Measurements from ENCODE around the gene LEPROT. TPM values are rescaled to one million over a fixed set of nuclear protein-coding genes. Genes with fewer than 3 reads are reported as not detected.
"Not testable (repeated sequence)": the region's sequence is repeated elsewhere in the genome, so short reads cannot be mapped to it uniquely, and the experiment has no call there.

Gene LEPROT
- total and polyA plus RNA-seq, 2 donors from 2014 or later = 67.6 to 160 TPM

DNA sequence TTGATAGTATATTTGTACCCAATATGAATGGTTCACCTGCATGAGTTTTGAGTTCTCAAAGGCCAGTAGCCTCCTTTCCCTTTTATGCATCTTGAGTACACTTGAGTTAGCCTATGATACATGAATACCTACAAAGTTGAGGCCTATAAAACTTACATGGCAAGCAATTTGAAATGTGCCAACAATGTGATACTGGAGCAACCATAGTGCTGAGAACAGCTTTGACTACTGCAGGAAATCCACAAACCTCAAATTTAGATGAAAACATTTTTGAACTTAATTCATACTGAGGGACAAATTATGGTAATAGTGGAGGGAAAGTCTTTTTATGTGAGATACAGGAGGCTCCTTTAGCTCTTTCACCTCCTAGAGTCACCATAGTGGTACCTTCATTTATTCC lies 37.4 kb downstream of the LEPROT start:
- H3K27me3 ChIP-seq (ENCODE audit: control insufficient read depth, insufficient read depth, low read length) = no peaks in the 10 kb centered on the region
- H3K4me3 ChIP-seq (ENCODE audit: low read length in 3 of 3) = no peak overlapping the region
- H3K9ac ChIP-seq (ENCODE audit: low read length in 3 of 3) = no peak overlapping the region
- intact Hi-C loops (cut with DNase I) = no loop called here
- H3K9me3 ChIP-seq (ENCODE audit: control insufficient read depth in 2 of 3, insufficient read depth in 1 of 3, low read length in 3 of 3) = no peaks in the 10 kb centered on the region
- H3K4me1 ChIP-seq (ENCODE audit: control insufficient read depth in 2 of 3, insufficient read depth in 2 of 3, low read depth in 1 of 3, low read length in 3 of 3) = no peaks in the 10 kb centered on the region
- H3K36me3 ChIP-seq (ENCODE audit: control insufficient read depth in 2 of 3, insufficient read depth in 3 of 3, low read length in 3 of 3) = no peaks in the 10 kb centered on the region
- FAIRE-seq (no peak), DNase-seq (no peak)
- TF ChIP-seq, protein P1, sequence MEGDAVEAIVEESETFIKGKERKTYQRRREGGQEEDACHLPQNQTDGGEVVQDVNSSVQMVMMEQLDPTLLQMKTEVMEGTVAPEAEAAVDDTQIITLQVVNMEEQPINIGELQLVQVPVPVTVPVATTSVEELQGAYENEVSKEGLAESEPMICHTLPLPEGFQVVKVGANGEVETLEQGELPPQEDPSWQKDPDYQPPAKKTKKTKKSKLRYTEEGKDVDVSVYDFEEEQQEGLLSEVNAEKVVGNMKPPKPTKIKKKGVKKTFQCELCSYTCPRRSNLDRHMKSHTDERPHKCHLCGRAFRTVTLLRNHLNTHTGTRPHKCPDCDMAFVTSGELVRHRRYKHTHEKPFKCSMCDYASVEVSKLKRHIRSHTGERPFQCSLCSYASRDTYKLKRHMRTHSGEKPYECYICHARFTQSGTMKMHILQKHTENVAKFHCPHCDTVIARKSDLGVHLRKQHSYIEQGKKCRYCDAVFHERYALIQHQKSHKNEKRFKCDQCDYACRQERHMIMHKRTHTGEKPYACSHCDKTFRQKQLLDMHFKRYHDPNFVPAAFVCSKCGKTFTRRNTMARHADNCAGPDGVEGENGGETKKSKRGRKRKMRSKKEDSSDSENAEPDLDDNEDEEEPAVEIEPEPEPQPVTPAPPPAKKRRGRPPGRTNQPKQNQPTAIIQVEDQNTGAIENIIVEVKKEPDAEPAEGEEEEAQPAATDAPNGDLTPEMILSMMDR (IDR thresholded peaks at IDR 0.05; ENCODE audit: borderline replicate concordance, extremely low read depth, insufficient read depth) = no peak
- no peak overlapping the region for H3K27ac ChIP-seq (ENCODE audit: low read depth in 2 of 2, low read length in 2 of 2)

DNA sequence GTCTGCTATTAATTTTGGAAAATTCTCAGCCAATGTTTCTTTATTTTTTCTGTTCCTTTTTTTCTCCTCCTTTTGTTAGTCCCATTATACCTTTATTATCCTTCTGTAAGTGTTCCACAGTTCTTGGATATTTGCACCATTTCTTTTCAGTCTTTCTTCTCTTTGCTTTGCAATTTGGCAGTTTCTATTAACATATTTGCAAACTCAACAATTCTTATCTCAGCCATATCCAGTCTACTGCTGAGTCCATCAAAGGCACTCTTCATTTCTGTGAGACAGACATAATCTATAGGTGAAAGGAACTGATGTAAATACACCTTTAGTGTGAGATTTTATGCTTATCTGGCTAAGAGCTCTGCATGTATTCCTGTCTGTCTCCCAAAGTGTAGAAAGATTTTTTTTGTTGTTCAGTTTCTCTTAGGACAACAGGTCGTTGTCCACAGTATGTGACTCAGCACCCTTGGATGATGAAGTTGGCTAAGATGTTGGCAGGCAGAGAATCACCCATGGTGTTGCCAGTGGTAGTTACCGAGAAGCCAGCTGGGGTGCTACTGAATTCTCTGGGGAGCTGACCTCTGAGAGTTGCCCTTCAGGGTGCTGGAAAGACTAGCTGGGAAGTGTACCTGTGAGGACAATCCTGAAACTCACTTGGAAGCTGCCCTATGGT lies 38.4 kb downstream of the LEPROT start:
- Histone ChIP-seq H3K4me3 (ENCODE audit: low read length in 3 of 3) (no peak overlapping the region), H3K4me1 (ENCODE audit: control insufficient read depth in 2 of 3, insufficient read depth in 2 of 3, low read depth in 1 of 3, low read length in 3 of 3) (no peaks in the 10 kb centered on the region), H3K9me3 (ENCODE audit: control insufficient read depth in 2 of 3, insufficient read depth in 1 of 3, low read length in 3 of 3) (no peaks in the 10 kb centered on the region), H3K36me3 (ENCODE audit: control insufficient read depth in 2 of 3, insufficient read depth in 3 of 3, low read length in 3 of 3) (no peaks in the 10 kb centered on the region), H3K9ac (ENCODE audit: low read length in 3 of 3) (no peak overlapping the region), H3K27me3 (ENCODE audit: control insufficient read depth, insufficient read depth, low read length) (no peaks in the 10 kb centered on the region), H3K27ac (ENCODE audit: low read depth in 2 of 2, low read length in 2 of 2) (no peak overlapping the region)
- TF ChIP-seq, protein P1 (IDR thresholded peaks at IDR 0.05; ENCODE audit: borderline replicate concordance, extremely low read depth, insufficient read depth) = no peak
- no peak for DNase-seq
- intact Hi-C loops (cut with DNase I) = no loop called here
- FAIRE-seq = no peak

DNA sequence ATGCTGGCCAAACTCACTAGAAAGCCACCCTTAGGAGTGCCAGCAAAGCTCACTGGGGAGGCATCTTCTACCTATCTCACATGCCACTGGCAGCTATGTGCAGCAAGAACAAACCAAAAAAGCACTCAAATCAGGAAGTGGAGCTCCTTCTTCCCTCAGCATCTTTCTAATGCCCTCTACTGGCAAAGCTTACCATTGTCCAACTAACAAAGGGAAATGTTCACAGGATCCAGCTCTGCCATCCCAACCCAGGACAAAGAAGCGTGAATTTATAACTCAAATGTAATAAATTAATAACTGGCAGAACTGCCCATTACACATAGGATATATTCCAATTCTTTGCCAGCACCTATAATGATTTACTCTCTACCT lies 38.9 kb downstream of the LEPROT start:
- no peak overlapping the region for H3K9ac ChIP-seq (ENCODE audit: low read length in 3 of 3)
- H3K4me1 ChIP-seq (ENCODE audit: control insufficient read depth in 2 of 3, insufficient read depth in 2 of 3, low read depth in 1 of 3, low read length in 3 of 3) = no peaks in the 10 kb centered on the region
- intact Hi-C loops (cut with DNase I) = no loop called here
- peak in 1 of 5 donors; percentile 22 for DNase-seq
- H3K36me3 ChIP-seq (ENCODE audit: control insufficient read depth in 2 of 3, insufficient read depth in 3 of 3, low read length in 3 of 3) = no peaks in the 10 kb centered on the region
- no peak overlapping the region for H3K4me3 ChIP-seq (ENCODE audit: low read length in 3 of 3)
- H3K27me3 ChIP-seq (ENCODE audit: control insufficient read depth, insufficient read depth, low read length) = no peaks in the 10 kb centered on the region
- no peak overlapping the region for H3K27ac ChIP-seq (ENCODE audit: low read depth in 2 of 2, low read length in 2 of 2)
- no peaks in the 10 kb centered on the region for H3K9me3 ChIP-seq (ENCODE audit: control insufficient read depth in 2 of 3, insufficient read depth in 1 of 3, low read length in 3 of 3)
- TF ChIP-seq, protein P1 (IDR thresholded peaks at IDR 0.05; ENCODE audit: borderline replicate concordance, extremely low read depth, insufficient read depth) = peak; percentile 49
- FAIRE-seq = no peak

DNA sequence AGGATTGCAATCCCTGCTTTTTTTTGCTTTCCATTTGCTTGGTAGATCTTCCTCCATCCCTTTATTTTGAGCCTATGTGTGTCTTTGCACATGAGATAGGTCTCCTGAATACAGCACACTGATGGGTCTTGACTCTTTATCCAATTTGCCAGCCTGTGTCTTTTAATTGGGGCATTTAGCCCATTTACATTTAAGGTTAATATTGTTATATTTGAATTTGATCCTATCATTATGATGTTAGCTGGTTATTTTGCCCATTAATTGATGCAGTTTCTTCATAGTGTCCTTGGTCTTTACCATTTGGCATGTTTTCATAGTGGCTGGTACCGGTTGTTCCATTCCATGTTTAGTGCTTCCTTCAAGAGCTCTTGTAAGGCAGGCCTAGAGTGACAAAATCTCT lies 45.4 kb downstream of the LEPROT start:
- H3K4me3 ChIP-seq (ENCODE audit: low read length in 3 of 3); H3K4me1 ChIP-seq (ENCODE audit: control insufficient read depth in 2 of 3, insufficient read depth in 2 of 3, low read depth in 1 of 3, low read length in 3 of 3); H3K9me3 ChIP-seq (ENCODE audit: control insufficient read depth in 2 of 3, insufficient read depth in 1 of 3, low read length in 3 of 3); FAIRE-seq; intact Hi-C loops (cut with DNase I); H3K27ac ChIP-seq (ENCODE audit: low read depth in 2 of 2, low read length in 2 of 2); H3K9ac ChIP-seq (ENCODE audit: low read length in 3 of 3); H3K36me3 ChIP-seq (ENCODE audit: control insufficient read depth in 2 of 3, insufficient read depth in 3 of 3, low read length in 3 of 3); DNase-seq; H3K27me3 ChIP-seq (ENCODE audit: control insufficient read depth, insufficient read depth, low read length): not testable (repeated sequence)

Data from kidney (tissue), 14 donors.